Fibroblast of skin of left biceps (primary cell): ENCODE results near the gene GLRA2.
A peak's percentile ranks its signal among the peaks of the same experiment; 100 is the strongest.

Source experiments
- DNase-seq, 2 experiments: peaks; one replicate each; pipeline ENCODE4 v3.0.0-alpha.2; 2013; ENCODE audit warnings: low read depth in 2 of 2

The GLRA2 gene

GRCh38 chrX:14529290-14529989 is at the start of gene GLRA2:
Gene GLRA2 (plus strand): TSS chrX:14529536. CDS start chrX:14530058, 522 bp downstream.
- peak in 1 of 2 experiments; percentile 1 for DNase-seq

- DNase-seq = no peak
Measured at GRCh38 chrX:14489437-14489836, 39.9 kb upstream of the GLRA2 start.

- DNase-seq = no peak
Measured at GRCh38 chrX:14491689-14492088, 37.6 kb upstream of the GLRA2 start.

- no peak for DNase-seq
Measured at GRCh38 chrX:14496674-14497073, 32.7 kb upstream of the GLRA2 start.

- DNase-seq = no peak
Measured at GRCh38 chrX:14497184-14497666, 32.1 kb upstream of the GLRA2 start.

GRCh38 chrX:14501327-14501726 is 28.0 kb upstream of the GLRA2 start:
- no peak for DNase-seq

GRCh38 chrX:14504960-14505538 is 24.3 kb upstream of the GLRA2 start:
- no peak for DNase-seq

- no peak for DNase-seq
Measured at GRCh38 chrX:14505648-14506047, 23.7 kb upstream of the GLRA2 start.

- no peak for DNase-seq
Measured at GRCh38 chrX:14506866-14507265, 22.5 kb upstream of the GLRA2 start.

- DNase-seq = no peak
Measured at GRCh38 chrX:14508025-14508690, 21.2 kb upstream of the GLRA2 start.

- no peak for DNase-seq
Measured at GRCh38 chrX:14509325-14510057, 19.8 kb upstream of the GLRA2 start.

- DNase-seq = peak; percentile 15 to 19
Measured at GRCh38 chrX:14528629-14529289, 577 bp upstream of the GLRA2 start.

GRCh38 chrX:14533867-14534266 is 4.5 kb downstream of the GLRA2 start:
- no peak for DNase-seq

GRCh38 chrX:14546190-14546589 is 16.9 kb downstream of the GLRA2 start:
- DNase-seq = no peak

- no peak for DNase-seq
Measured at GRCh38 chrX:14554131-14554715, 24.9 kb downstream of the GLRA2 start.

- DNase-seq = no peak
Measured at GRCh38 chrX:14564058-14564457, 34.7 kb downstream of the GLRA2 start.

- DNase-seq = no peak
Measured at GRCh38 chrX:14573161-14573560, 43.8 kb downstream of the GLRA2 start.

- DNase-seq = no peak
Measured at GRCh38 chrX:14581081-14581480, 51.7 kb downstream of the GLRA2 start.

- DNase-seq = no peak
Measured at GRCh38 chrX:14584548-14584947, 55.2 kb downstream of the GLRA2 start.

- no peak for DNase-seq
Measured at GRCh38 chrX:14590216-14590615, 60.9 kb downstream of the GLRA2 start.

- DNase-seq = no peak
Measured at GRCh38 chrX:14590693-14591424, 61.5 kb downstream of the GLRA2 start.
